DMS114 treated with DMSO at 0.1 percent for 48 hours (cell line): ENCODE results near the gene PKN1.
"Not testable (repeated sequence)": the region's sequence is repeated elsewhere in the genome, so short reads cannot be mapped to it uniquely, and the experiment has no call there.

Experiments
- DNase-seq: peaks from one replicate; lab custom pipeline; 2025; ENCODE audit not compliant: unreplicated experiment; lab: John Stamatoyannopoulos, UW

PKN1 gene

DNA sequence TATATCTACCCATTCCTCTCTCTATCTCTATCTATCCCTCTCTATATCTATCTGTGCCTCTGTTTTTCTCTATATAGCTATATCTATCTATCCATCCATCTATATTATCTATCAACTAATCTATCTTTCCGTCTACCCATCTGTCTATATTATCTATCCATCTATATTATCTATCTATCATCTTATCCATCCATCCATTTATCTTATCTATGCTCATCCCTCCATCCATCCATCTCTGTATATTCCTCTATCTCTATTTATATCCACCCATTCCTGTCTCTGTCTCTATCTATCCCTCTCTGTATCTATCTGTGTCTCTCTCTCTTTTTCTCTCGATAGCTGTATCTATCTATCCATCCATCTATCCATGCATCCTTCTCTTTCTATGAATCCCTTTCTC lies 27.8 kb downstream of the PKN1 start:
- no peak for DNase-seq

DNA sequence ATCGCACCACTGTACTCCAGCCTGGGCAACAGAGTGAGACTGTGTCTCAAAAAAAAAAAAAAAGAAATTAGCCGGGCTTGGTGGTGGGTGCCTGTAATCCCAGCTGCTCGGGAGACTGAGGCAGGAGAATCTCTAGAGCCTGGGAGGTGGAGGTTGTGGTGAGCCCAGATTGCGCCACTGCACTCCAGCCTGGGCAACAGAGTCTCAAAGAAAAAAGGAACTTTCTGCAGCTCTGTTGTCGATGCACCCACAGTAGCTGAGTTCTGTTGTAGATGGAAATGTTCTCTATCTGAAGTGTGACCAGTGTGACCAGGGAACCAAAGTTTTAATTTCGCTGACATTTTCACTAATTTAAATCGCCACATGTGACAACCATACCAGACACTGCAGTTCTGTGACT lies 29.3 kb downstream of the PKN1 start:
- not testable (repeated sequence) for DNase-seq

DNA sequence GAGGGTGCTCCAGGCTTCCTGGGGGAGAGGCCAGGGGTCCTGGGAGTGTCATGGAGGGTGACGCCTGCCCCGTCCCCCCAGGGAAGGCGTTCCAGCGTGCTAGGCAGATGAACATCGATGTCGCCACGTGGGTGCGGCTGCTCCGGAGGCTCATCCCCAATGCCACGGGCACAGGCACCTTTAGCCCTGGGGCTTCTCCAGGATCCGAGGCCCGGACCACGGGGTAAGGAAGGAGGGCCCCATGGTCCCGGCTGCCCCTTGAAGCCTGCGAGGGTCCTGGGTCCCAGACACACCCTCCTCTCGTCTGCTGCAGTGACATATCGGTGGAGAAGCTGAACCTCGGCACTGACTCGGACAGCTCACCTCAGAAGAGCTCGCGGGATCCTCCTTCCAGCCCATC lies 30.6 kb downstream of the PKN1 start:
- no peak for DNase-seq

DNA sequence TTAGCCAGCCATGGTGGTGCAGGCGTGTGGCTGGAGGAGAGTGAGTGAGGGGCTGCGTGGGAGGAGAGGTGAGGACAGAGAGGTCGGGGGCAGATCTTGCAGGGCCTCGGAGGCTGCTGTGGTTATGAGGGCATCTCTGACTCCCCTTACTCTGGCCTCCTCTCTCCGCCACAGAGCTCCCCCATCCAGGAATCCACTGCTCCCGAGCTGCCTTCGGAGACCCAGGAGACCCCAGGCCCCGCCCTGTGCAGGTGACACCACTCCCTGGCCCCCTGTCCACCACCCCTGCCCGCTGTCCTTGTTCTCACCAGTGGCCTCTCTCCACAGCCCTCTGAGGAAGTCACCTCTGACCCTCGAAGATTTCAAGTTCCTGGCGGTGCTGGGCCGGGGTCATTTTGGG lies 34.3 kb downstream of the PKN1 start:
- DNase-seq, result no peak

DNA sequence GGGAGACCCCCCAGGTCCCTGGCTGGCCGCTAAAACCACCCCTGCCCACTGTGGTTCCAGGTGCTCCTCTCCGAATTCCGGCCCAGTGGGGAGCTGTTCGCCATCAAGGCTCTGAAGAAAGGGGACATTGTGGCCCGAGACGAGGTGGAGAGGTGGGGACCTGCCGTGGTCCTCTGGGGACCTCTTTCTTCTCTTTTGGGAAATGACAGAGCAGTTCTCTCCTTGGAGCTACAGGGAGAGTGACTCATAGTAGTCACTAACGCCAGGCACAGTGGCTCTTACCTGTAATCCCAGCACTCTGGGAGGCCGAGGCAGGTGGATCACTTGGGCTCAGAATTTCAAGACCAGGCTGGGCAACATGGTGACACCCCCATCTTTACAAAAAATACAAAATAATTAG lies 34.7 kb downstream of the PKN1 start:
- no peak for DNase-seq

DNA sequence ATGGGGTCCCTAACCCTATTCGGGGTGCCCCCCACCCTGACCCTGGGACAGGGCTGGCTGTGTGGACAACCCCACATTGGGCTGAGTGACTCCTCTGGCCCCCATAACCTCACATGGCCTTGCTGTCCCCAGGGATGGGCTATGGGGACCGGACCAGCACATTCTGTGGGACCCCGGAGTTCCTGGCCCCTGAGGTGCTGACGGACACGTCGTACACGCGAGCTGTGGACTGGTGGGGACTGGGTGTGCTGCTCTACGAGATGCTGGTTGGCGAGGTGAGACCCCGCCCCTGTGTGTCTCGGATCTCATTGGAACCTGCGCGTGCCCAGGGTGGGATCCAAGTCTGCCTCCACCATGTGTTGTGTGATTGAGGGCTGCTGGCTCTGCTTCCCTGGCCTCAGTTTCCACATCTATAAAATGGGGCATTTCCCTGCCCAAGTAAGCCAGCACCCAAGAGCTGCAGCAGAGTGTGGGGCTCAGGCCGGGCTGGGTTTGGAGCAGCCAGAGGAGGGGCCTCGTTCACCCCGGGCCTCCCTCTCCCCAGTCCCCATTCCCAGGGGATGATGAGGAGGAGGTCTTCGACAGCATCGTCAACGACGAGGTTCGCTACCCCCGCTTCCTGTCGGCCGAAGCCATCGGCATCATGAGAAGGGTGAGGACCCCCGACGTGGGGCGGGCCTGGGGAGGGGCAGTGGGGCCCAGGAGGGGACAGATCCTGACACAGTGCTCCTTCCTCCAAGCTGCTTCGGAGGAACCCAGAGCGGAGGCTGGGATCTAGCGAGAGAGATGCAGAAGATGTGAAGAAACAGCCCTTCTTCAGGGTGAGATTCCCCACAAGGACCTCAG lies 37.1 kb downstream of the PKN1 start:
- no peak for DNase-seq

DNA sequence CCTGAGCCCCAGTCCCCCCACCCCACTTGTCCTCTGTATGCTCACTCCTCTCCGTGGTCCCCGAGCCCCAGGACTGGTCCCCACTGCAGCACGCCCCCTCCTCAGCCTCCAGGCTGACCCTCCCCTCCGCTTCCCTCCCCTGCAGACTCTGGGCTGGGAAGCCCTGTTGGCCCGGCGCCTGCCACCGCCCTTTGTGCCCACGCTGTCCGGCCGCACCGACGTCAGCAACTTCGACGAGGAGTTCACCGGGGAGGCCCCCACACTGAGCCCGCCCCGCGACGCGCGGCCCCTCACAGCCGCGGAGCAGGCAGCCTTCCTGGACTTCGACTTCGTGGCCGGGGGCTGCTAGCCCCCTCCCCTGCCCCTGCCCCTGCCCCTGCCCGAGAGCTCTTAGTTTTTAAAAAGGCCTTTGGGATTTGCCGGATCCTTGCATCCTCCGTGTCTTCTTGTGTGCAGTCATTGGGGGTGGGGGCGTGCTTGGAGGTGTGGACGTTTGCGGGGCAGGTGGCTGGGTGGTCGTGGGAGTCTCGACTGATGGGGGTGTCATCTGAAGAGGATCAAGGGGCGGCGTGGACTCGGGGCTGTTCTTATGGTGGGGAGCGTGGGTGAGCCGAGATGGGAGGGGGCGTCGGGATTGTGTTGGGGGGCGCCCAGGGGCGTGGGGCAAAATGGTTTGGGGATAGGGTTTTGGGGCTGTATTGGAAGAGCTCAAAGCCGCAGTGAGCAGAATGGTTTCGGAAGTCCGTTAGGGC lies 38.5 kb downstream of the PKN1 start:
- DNase-seq, result no peak

DNA sequence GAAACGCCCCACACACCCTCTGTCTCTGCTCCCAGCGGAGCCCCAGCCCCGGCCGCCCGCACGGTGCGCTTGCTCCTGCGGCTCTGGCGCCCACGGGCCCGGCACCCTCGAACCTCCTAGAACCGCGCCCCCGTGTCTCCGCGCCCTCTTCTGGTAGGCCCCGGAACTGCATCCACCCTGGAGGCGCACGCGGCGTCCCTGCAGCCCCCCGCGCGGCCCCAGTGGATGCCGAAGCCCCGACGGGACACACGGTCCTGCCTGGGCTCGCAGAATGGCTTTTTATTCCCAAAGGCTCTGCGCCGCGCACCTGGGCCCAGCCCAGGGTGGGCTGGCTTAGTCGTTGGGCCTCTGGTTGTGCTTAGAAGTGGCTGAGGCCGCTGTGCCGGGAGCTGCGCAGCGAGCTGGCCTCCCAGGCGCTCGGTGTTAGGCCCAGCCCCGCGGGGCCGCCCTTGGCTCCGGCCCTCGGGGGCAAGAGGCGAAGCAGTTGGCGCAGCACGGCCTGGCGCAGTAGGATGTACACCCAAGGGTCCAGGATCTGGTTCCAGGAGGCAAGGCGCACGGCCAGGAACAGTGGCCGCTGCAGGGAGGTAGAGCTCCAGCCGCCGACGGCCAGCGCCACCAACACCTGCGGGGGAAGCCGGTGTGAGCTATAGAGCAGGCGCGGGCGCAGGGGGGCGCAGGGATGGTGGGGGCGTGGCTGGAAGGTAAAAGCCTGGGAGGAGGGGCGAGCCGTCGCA lies 39.3 kb downstream of the PKN1 start:
- DNase-seq, result no peak

DNA sequence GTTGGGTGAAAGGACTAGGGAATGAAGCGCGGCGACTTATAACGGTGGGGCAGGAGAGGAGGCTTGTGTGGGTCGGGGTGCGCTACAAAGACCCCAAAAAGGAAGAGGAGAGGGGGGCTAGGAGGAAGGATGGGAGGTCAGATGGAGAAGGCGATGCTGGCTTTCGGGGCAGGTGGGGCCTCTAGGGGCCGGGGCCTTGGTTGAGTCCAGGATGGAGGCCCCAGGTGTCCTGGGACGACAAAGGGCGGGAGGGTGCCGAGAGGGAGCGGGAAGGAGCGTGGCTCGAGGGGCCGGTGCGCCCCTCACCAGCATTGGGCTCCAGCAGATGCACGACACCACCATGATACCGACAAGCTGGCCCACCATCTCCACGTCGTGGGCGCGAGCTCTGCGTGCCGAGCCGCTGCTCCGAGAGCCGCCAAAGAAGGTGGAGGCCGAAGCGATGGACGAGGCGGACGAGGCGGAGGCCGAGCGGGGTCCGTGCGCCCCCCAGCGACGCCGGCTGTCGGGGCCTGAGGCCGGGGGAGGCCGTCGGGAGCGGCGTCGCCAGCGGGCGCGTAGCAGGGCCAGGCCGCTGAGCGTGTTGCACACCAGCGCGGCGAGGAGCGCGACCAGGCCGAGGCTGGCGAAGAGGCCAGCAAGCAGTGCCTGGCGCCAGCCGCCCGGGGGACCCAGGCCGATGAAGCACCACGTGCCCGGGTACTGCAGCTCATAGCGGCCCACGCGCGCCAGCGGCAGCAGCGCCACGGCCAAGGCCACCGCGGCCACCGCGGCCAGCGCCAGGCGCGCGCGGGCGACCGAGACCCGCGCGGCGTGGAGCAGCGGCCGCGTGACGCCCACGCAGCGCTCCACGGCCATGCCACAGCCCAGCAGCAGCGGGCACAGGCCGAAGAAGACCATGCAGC lies 40.2 kb downstream of the PKN1 start:
- no peak for DNase-seq

DNA sequence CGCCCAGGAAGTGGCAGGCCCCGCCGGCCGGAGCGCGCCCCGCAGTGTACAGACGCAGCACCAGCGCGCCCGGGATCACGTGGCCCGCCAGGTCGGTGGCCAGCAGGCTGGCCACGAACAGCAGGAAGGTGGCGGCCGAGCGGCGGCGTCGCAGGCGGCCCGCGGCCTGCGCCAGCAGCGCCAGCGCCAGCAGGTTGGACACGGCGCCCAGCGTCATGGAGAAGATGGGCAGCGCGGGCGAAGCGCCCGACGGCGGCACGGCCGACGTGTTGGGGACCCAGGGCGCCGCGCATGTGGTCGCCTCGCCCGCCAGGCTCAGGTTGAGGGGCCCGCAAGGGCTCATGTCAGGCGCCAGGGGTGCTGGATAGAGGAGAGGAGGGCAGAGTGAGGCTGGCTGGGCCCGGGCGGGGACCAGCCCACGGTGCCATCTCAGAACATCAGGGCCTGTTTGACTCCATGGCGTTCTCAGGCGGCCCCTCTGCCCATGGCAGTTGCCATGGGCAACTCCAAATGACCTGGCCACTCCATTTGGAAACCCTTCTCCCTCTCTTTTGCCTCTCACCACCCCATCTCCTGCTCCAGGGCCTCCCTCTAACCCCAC lies 41.0 kb downstream of the PKN1 start:
- no peak for DNase-seq

DNA sequence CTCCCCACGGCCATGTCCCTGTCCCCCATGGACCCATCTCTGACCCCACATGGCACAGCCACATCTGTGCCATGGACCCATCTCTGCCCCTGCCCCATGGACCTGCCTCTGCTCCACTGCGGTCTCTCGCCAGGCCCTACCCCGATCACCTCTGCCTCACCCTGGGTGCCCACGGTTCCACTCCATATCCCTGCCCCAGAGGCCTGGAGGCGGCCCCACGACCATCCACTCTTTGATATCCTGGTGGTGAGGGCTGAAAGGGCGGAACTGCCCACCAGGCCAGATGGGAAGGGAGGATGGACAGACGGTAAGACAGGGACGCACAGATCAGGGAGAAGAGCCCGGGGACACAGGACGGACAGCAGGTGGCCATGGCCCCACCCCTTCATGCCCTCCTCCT lies 41.7 kb downstream of the PKN1 start:
- DNase-seq, result no peak

DNA sequence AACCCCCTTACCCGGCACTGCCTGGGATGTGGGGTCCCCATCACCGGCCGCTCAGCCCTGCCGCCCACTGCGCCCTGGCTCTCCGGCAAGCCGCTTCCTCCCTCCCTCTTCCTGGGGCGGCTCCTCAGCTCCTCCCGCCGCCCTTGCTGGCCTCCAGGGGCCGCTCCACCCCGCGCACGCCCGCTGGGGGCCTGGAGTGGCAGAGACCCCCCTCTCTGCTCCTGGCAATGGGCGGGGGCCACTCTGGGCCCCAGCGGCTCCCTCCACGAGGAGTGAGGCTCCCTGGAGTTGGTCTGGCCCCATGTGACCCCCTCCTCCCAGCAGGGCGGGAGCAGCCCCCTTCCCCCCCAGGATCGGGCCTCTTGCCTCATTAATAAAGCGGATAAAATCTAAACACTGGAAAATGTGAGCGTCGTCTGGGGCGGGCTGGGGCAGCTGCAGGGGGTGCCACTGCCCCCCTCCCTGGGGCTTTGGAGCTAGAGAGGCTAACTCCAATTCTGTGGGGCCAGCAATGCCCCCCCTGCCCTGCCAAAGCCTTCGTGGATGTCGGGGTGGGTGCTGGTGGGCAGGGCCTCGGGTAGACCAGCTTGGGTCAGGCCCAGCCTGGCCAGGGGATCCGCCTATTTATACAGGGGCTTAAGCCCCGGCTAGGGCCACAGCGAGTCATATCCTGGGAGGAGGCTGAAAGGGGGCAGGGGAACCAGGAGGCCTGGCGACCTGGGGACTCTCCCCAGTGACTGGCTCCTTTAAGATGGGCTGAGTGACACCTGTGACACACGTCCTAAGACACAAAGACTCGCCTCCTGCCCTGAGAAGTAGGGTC lies 42.4 kb downstream of the PKN1 start, which contains the start of gene PTGER1:
PTGER1 (minus strand) TSS at position 104 of the 823 bp plus-strand sequence. CDS start 1,034 bp downstream, outside the sequence.
- DNase-seq, result no peak

DNA sequence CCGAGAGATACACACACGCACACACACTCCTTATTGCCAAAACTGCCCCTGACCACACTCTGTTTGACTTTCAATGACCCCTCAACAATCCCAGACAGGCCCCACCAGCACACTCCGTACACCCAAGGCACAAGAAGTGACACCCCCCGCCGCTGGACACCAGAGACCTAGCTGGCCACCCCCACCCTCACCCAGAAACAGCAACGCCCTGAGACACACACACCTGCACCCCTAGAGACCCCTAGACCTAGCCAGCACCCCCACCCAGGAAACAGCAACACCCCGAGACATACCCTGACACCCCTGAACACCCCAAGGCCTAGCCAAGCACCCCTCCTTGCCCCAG lies 43.2 kb downstream of the PKN1 start:
- DNase-seq, result no peak

DNA sequence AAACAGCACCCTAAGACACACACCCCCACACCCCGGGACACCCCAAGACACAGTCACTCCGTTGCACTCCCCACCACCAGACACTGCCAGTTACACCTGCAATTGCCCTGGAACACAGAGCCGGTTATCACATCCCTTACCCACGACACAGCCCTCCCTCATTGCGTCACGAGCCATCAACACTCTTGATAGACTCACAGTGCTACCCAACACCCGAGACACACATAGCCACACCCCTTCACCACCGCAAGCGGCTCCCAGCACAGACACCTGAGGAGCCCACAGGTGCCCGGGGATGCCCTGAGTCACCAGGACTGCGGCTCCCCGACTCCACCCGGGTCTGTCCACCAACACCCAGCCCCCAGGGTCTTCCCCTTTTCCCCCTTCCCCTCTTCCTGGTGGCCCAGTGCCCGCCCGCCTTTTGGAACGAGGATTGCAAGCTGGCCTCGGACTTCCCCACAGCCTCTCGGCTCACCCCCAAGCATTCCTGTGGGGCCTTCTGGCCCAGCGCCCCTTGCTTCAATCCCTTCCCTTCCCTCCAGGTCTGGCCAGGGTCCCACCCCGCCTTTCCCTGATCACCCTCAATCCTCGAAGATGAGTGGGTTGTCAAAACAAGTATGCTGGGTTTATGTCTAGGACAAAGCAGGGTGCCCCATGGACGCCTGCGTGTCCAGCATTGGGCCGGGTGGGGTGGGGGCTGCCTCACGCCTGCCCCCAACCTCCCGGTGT lies 43.7 kb downstream of the PKN1 start:
- DNase-seq, result no peak

DNA sequence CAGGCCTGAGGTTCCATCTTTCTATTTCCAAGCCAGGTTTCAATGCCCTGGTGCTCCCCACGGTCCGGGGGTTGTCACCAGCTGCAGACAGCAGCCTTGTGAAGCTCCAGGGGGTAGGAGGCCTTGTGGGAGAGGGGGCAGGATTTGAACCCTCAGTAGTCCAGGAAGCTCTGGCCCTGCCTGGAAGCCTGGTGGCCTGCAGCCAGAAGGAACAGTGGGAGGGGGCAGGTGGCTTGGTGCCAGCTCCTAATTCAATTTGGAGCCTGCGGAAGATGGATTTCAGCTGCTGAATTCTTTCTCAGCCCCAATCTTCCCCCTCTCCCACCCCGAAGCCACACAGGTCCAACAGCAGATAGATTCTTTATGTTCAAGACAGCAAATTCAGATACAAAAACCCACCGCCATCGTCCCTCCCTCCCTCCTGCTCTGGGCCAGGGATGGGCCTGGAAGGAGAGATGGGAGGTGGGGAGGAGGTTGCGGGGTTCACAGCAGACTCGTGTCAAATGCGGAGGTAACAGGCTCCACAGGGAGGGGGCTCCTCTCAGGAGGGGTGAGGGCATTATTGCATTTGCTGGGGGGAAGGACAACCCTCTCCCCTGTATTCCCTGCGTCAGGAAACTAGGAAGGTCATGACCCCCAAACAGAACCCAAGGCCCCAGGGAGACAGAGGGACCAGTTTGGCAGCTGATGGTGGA lies 44.5 kb downstream of the PKN1 start:
- DNase-seq, result no peak

DNA sequence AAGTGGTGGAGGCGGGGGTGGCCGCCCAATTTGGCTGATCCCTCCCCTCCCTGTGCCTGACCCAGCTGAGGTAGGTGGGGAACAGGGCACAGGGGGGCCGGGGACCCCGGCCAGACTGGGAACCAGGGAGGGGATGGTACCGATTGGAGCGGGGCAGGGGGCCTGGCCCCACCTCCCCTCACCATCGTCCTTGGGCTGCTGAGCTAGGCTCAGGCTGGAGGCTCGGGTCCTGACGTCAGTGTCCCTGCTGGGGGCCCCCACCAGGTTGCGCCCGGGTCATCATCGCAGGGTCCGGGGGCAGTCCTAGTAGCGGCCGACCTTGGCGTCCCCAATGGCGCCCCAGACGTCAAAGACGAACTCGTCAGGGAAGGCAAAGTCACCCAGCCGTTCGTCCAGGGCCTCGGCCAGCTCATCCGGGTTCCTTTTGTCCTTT lies 45.0 kb downstream of the PKN1 start:
- DNase-seq, result no peak

DNA sequence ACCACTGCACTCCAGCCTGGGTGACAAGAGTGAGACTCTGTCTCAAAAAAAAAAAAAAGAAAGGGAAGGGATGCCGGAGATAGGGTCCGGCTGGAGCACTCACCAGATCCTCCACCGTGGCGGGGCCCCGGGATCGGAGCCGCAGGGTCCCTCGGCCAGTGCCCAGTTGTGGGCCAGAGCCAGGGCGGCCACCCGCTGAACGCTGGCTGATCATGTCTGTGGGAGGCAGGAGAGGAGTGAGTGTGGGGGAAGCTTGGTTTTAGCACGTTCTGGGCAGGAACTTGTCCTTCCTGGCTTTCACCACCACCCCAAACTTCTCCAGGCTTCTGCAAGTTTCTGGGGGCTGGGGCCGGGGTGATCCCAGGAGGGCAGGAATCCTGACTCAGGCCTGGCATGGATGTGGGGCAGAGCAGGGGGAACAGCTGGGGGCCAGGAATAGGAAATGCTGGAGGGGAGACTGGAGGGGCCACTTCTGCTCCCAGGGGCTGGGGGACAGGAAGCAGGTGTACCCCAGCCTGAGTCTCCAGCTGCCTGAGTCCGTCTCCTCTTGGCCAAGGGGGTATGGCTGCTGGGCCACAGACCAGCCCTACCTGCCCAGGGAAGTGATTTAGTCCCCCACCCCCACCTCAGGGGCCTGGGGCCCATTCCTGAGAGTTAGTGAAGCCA lies 46.3 kb downstream of the PKN1 start:
- DNase-seq, result no peak
